Muscle layer of colon (tissue), 2 donors: ENCODE measurements around the gene SLC38A4.

Source experiments
- H3K27ac ChIP-seq: one replicate; pipeline ENCODE4 v1.7.0; 2013; ENCODE audit warnings: low read depth, mild to moderate bottlenecking, low read length, moderate library complexity
- H3K27me3 ChIP-seq, 2 donors: one replicate each; pipeline ENCODE4 v1.7.0; 2013; ENCODE audit warnings: low read length in 2 of 2, mild to moderate bottlenecking in 2 of 2; ENCODE audit not compliant: insufficient read depth in 2 of 2, control insufficient read depth in 1 of 2
- H3K36me3 ChIP-seq: one replicate; pipeline ENCODE4 v1.7.0; 2013; ENCODE audit warnings: mild to moderate bottlenecking, low read length; ENCODE audit not compliant: insufficient read depth
- H3K4me1 ChIP-seq: one replicate; pipeline ENCODE4 v1.7.0; 2013; ENCODE audit warnings: mild to moderate bottlenecking, low read length; ENCODE audit not compliant: insufficient read depth
- H3K4me3 ChIP-seq, 2 donors: one replicate each; pipeline ENCODE4 v1.7.0; 2013; ENCODE audit warnings: low read length in 2 of 2, low read depth in 1 of 2, mild to moderate bottlenecking in 1 of 2, moderate library complexity in 1 of 2
- H3K9ac ChIP-seq: one replicate; pipeline ENCODE4 v1.7.0; 2013; ENCODE audit warnings: low read length
- H3K9me3 ChIP-seq: one replicate; pipeline ENCODE4 v1.7.0; 2013; ENCODE audit warnings: mild to moderate bottlenecking, low read length
- donor health status: abdominal sarcoma.
- donor health status: Adenocarcinoma of cecum.

Gene SLC38A4

DNA sequence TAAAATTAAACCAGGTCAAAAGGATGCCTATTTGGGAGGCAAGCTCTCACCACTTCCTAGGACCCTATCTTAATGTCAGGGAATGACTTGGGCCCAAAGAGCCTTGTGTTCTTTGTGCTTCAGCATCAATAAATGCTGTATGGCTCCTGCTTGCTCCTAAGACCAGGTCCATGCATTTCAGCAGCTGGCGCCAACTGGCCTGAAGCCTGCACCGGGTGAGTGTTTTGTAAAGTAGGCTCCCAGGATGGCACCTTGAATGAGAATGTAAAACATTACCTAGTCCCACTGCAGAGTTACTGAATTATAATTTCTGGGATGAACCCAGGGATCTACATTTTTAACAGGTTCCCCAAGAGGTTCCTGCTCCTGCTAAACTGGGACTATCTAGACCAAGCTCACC lies 16.1 kb upstream of the SLC38A4 start:
- Histone ChIP-seq H3K9me3 (no peaks in the 10 kb centered on the region), H3K4me3 (no peak overlapping the region), H3K9ac (no peak overlapping the region), H3K27me3 (no peaks in the 10 kb centered on the region), H3K27ac (no peak overlapping the region), H3K4me1 (no peaks in the 10 kb centered on the region), H3K36me3 (no peaks in the 10 kb centered on the region)

DNA sequence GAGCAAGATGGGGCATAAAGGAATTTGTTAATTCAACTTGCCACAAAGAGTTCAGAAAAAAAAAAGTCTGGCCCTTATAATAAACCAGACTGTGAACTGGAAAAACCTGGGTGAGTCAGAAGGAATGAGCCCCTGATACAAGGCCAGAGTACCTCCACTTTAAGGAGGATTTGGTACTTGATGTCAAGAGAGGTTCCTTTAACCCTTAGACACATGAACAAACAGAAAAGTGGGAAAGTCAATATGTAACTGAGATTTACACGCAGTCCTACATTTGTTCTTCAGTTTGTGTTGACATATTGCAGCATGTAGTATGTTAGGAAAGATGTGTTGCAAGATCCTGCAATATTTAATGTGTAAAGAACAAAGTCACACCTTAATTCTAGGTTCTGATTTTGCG lies 14.2 kb upstream of the SLC38A4 start:
- Histone ChIP-seq H3K9me3 (no peaks in the 10 kb centered on the region), H3K4me1 (no peaks in the 10 kb centered on the region), H3K9ac (no peak overlapping the region), H3K27me3 (no peaks in the 10 kb centered on the region), H3K27ac (no peak overlapping the region), H3K4me3 (no peak overlapping the region), H3K36me3 (no peaks in the 10 kb centered on the region)

DNA sequence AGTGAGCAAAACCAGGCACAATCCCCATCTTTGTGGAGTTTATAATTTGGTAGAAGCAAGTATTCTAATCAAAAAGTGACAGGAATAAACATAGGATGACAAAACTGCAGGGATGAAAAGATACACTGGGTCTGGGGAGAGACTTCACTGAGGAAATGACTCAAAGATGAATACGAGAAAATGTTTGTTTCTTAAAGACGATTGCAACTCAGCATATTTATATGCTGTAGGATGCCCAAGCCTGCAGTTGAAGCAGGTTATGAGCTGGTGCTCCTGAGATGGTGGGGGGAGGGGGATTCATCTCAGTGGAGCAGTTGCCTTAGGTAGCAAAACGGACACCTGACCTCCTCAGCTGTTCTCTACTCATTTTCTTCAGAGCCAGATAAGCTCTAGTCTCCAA lies 13.4 kb upstream of the SLC38A4 start:
- Histone ChIP-seq H3K9ac (no peak overlapping the region), H3K4me3 (no peak overlapping the region), H3K9me3 (no peaks in the 10 kb centered on the region), H3K36me3 (no peaks in the 10 kb centered on the region), H3K27ac (no peak overlapping the region), H3K4me1 (no peaks in the 10 kb centered on the region), H3K27me3 (no peaks in the 10 kb centered on the region)

GRCh38 chr12:46835785-46836184 lies 10.0 kb upstream of the SLC38A4 start:
- Histone ChIP-seq H3K9ac (no peak overlapping the region), H3K27ac (no peak overlapping the region), H3K4me3 (no peak overlapping the region), H3K4me1 (peaks cover 3% of the 10 kb centered on the region), H3K36me3 (no peaks in the 10 kb centered on the region), H3K27me3 (peaks cover 14 to 21% of the 10 kb centered on the region in 2 donors), H3K9me3 (no peaks in the 10 kb centered on the region)

DNA sequence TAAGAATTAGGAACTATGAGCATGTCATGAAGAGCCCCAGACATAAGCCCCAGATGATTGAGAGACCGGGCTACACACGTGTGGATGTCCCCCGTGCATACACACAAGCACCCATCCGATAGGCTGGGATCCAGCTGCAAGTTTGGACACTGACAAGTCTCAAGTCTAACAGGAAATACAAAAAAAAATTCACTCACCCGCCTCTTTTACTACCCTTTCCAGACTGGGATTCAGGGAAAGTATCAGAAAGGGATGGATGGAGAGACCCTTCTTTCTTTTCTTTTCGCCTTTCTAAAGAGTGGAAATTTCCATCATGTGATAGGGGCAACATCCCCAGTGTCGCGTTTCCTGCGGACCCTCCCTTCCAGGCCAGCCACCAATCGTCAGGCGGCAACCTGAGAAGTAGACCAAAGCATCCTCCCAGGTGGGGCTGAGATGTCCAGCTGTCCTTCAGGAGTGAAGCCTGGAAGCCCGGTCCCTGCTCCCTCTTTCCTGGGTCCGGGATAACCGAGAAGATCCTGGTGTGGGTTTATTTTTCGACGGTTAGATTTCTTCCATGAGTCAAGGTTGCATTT lies 6.4 kb upstream of the SLC38A4 start:
- Histone ChIP-seq H3K4me3 (peak overlapping the region in 1 of 2 donors; percentile 52), H3K36me3 (no peaks in the 10 kb centered on the region), H3K9ac (no peak overlapping the region), H3K27me3 (peaks cover 32 to 34% of the 10 kb centered on the region in 2 donors), H3K4me1 (peaks cover 5% of the 10 kb centered on the region), H3K27ac (no peak overlapping the region), H3K9me3 (no peaks in the 10 kb centered on the region)

DNA sequence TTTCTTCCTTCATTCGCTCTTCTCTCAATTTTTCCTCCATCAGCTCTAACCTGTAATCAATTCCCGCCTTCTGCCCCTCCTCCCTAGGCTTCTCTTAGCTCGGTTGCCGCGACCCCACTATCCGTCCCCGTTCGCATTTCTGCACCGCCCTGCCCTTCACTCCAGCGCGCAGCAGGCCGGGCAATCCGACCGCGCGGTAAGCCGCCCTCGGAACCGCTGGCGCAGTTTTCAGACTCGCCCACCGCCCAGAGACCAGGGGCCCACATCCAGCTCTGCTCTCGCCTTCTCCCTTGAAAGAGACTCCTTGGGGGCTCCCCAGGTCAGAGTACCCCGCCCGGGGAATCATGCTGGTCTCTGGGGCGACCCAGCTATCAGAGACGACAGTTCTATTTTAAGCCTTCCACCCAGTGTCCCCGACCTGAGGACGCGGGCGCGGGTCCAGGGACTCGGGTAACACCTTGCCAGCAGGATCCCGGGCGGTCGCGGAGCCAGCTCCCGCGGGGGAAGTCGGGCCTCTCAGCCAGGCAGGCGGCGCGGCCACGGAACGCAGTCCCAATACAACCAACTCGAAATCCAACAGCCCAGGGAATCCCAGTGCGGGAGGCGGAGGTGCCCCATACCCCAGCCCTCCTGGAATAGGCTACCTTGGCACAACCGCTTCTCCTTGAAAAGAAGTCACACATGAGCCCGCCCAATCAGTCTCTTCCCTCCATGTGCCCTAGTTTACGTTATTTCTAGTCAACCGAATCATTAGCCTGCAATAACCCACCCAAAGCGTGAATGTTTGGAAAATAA lies 5.7 kb upstream of the SLC38A4 start:
- no peak overlapping the region for H3K27ac ChIP-seq
- H3K36me3 ChIP-seq: no peaks in the 10 kb centered on the region
- peaks cover 5% of the 10 kb centered on the region for H3K4me1 ChIP-seq
- H3K27me3 ChIP-seq: peaks cover 32 to 36% of the 10 kb centered on the region in 2 donors
- H3K9ac ChIP-seq: no peak overlapping the region
- peak overlapping the region; percentile 50 to 52 for H3K4me3 ChIP-seq
- H3K9me3 ChIP-seq: no peaks in the 10 kb centered on the region

DNA sequence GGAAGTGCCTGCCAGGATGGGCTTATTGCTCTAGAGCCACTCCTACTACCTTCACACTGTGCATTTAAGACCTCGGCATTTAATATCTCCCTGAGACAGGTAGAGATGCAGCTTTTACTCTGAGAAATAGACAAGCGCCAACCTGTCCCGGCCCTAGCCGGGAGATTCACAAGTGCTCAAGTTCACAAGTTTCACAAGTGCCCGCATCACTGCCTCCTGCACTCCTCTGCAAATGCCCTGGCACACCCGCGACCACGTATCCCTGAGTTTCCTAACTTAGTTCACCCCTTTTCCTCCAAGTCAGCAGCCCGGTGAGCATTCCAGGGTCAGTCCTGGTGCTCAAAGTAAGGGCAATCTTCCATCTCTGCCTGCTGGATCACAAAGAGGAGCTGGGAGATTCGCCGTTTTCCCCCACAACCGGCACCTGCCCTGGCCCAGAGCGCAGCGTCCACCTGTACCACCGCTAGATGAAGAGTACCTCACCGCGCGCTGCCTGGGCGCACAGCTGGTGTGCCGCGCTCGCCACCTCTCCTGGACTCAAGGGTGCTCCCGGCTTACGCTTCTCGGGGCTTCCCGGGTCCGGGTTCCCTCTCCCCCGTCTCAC lies 5.0 kb upstream of the SLC38A4 start:
- no peak overlapping the region for H3K9ac ChIP-seq
- no peaks in the 10 kb centered on the region for H3K36me3 ChIP-seq
- H3K27ac ChIP-seq: no peak overlapping the region
- no peaks in the 10 kb centered on the region for H3K9me3 ChIP-seq
- H3K4me1 ChIP-seq: peaks cover 5% of the 10 kb centered on the region
- peak overlapping the region; percentile 50 to 52 for H3K4me3 ChIP-seq
- H3K27me3 ChIP-seq: peaks cover 36 to 38% of the 10 kb centered on the region in 2 donors

- Histone ChIP-seq H3K4me1 (peaks cover 4% of the 10 kb centered on the region), H3K36me3 (no peaks in the 10 kb centered on the region), H3K27me3 (peaks cover 6 to 21% of the 10 kb centered on the region in 2 donors), H3K9me3 (no peaks in the 10 kb centered on the region), H3K27ac (no peak overlapping the region), H3K9ac (no peak overlapping the region), H3K4me3 (no peak overlapping the region)
Observed at GRCh38 chr12:46824709-46825108, 1.1 kb downstream of the SLC38A4 start.

DNA sequence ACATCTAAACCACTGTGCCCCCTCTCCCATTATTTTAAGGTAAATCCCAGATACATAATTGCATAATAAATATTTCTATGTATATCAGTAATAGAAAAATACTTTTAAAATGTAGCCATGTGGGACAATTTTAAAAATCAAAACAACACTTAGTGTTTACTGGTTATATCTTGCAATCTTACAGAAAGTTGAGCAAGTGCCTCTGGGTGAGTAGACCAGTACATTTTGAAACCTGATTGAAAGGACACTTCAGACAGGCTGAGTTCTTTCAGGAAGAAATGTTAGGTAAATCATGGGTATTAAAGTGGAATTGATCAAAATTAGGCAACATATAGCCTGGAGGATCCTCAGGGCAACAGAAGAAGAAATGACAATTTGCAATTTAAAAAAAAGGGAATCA lies 7.2 kb downstream of the SLC38A4 start:
- no peaks in the 10 kb centered on the region for H3K27me3 ChIP-seq
- H3K4me3 ChIP-seq: no peak overlapping the region
- no peak overlapping the region for H3K27ac ChIP-seq
- no peaks in the 10 kb centered on the region for H3K9me3 ChIP-seq
- H3K4me1 ChIP-seq: no peaks in the 10 kb centered on the region
- H3K36me3 ChIP-seq: no peaks in the 10 kb centered on the region
- no peak overlapping the region for H3K9ac ChIP-seq

DNA sequence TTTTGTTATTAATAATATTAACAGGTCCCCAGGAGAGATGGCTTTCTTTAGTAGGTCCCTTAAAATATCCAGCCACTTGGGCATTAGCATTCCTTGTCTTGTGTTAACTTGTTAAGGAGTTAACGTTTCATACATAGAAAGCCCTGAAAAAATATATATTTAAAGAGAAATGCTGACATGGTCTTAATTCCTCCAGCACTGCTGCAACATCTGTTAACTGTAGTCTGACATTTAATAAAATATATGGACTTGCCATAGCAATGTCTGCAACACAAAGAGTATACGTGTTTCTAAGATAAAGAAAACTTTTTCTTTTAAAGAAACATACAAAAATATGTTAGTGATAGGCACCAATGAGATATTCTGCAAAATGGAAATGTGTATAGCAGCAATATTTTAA lies 10.0 kb downstream of the SLC38A4 start:
- Histone ChIP-seq H3K27ac (no peak overlapping the region), H3K9me3 (no peaks in the 10 kb centered on the region), H3K36me3 (no peaks in the 10 kb centered on the region), H3K4me1 (no peaks in the 10 kb centered on the region), H3K27me3 (no peaks in the 10 kb centered on the region), H3K9ac (no peak overlapping the region), H3K4me3 (no peak overlapping the region)

GRCh38 chr12:46814143-46814542 lies 11.7 kb downstream of the SLC38A4 start:
- H3K4me1 ChIP-seq: no peaks in the 10 kb centered on the region
- H3K27ac ChIP-seq: no peak overlapping the region
- no peaks in the 10 kb centered on the region for H3K9me3 ChIP-seq
- H3K36me3 ChIP-seq: no peaks in the 10 kb centered on the region
- H3K27me3 ChIP-seq: no peaks in the 10 kb centered on the region
- H3K9ac ChIP-seq: no peak overlapping the region
- H3K4me3 ChIP-seq: no peak overlapping the region
